ENCODE measurements around the gene NTHL1. TPM values are rescaled to one million over a fixed set of nuclear protein-coding genes. Genes with fewer than 3 reads are reported as not detected.

NTHL1 gene
- total RNA-seq, 2 experiments from 2014 or later = 22.5 to 24.5 TPM

DNA sequence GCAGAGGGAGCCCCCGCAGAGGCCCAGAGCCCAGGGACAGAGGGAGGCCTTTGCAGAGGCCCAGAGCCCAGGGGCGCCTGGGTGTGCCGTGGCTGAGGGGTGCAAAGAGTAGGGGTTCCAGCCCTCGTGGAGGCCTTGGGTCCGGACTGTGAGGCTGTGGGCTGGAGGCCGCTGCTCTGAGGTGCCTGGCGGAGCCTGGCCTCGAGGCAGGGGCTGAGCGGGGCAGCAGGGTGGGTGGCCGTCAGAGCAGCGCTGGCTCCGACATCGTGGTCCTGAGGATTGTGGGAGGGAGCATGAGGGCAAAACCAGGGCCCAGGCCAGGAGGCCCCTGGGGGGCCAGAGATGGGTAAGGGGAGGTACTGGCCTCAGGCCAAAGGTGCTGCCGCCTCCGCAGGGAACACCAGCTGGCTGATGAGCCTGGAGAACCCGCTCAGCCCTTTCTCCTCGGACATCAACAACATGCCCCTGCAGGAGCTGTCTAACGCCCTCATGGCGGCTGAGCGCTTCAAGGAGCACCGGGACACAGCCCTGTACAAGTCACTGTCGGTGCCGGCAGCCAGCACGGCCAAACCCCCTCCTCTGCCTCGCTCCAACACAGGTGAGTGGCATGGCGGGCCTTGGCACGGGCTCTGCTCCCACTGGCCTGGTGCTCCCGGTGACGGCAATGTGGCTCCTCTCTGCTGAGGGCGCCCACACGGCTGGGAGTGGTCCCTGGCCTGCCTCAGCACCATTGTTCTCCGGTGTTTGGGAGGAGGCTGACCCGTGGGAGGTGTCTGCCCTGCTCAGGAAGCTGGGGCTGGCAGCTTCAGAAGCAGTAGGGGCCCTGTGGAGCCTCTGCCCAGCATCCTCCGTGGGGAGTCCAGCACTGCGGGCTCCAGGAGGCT, 33.8 kb upstream of the NTHL1 start:
- Mint-ChIP-seq H3K27me3 (no peaks in the 10 kb centered on the region), H3K4me3 (no peak overlapping the region)

DNA sequence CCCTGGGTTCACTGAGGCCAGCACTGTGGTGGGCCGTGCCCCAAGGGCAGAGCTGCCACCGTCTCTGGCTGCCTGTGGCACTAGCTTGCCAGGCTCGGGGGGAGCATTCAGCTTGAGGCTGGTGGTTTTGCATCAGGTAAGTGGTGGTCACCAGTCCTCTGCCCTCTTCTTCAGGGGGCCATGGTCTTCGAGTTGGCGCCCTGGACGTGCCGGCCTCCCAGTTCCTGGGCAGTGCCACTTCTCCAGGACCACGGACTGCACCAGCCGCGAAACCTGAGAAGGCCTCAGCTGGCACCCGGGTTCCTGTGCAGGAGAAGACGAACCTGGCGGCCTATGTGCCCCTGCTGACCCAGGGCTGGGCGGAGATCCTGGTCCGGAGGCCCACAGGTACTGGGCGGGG, 32.4 kb upstream of the NTHL1 start:
- Mint-ChIP-seq H3K4me1 (no peaks in the 10 kb centered on the region), H3K27ac (no peak overlapping the region), H3K27me3 (no peaks in the 10 kb centered on the region), H3K9me3 (no peaks in the 10 kb centered on the region), H3K4me3 (no peak overlapping the region), H3K36me3 (ENCODE audit: low read depth) (peaks cover 6% of the 10 kb centered on the region)
- POLR2A ChIA-PET = no interaction called here
- no peak for DNase-seq
- CTCF ChIA-PET = interaction anchor here (0.9 kb wide), 1 partner anchor 13 kb away, joined by 3 read pairs; no protein-coding TSS in a partner anchor

More for the DNA sequence above, 33.8 kb upstream of the NTHL1 start:
- no peak for DNase-seq
- no peaks in the 10 kb centered on the region for H3K9me3 Mint-ChIP-seq
- ChIA-PET POLR2A (no interaction called here), CTCF (no interaction called here)
- H3K4me1 Mint-ChIP-seq = no peaks in the 10 kb centered on the region
- H3K36me3 Mint-ChIP-seq (ENCODE audit: low read depth) = peaks cover 2% of the 10 kb centered on the region
- no peak overlapping the region for H3K27ac Mint-ChIP-seq

DNA sequence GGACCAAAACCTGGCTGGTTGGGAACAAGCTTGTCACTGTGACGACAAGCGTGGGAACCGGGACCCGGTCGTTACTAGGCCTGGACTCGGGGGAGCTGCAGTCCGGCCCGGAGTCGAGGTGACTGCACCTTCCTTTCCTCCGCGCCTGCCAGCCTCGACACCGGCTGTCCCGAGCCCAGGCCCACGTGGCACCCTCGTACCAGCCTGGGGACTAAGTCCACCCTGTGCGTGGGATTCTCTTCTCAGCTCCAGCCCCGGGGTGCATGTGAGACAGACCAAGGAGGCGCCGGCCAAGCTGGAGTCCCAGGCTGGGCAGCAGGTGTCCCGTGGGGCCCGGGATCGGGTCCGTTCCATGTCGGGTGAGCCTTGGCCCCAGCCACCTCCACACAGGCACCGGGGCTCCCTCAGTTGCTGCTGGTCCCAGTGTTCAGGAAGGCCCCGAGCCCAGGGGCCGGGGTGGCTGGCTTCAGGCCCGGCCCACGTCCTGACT, 31.7 kb upstream of the NTHL1 start:
- Mint-ChIP-seq H3K27me3 (no peaks in the 10 kb centered on the region), H3K9me3 (no peaks in the 10 kb centered on the region), H3K4me3 (no peak overlapping the region)

DNA sequence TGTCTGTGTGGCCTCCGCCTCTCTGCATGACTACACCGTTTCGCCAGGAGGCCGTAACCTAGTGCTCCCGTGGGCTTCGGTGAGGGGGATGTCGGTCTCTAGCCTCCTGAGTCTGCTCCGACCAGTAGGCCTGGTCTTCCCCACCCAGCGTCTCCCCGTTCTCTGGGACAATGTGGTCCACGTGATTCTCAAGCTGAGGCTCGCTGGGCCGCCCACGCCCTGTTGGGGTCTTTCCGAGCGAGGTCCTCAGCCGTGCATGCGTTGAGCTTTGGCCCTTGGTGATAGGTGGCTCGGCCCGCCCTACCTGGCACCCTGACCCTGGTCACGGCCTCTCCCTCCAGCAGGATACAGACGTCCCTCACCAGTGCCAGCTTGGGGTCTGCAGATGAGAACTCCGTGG, 31.1 kb upstream of the NTHL1 start:
- Mint-ChIP-seq H3K36me3 (ENCODE audit: low read depth) (peaks cover 11% of the 10 kb centered on the region), H3K27me3 (no peaks in the 10 kb centered on the region), H3K4me3 (no peak overlapping the region), H3K9me3 (no peaks in the 10 kb centered on the region), H3K27ac (no peak overlapping the region), H3K4me1 (no peaks in the 10 kb centered on the region)
- ChIA-PET CTCF (no interaction called here), POLR2A (no interaction called here)
- no peak for DNase-seq

More for the DNA sequence above, 31.7 kb upstream of the NTHL1 start:
- H3K27ac Mint-ChIP-seq = no peak overlapping the region
- peaks cover 11% of the 10 kb centered on the region for H3K36me3 Mint-ChIP-seq (ENCODE audit: low read depth)
- H3K4me1 Mint-ChIP-seq = no peaks in the 10 kb centered on the region
- CTCF ChIA-PET = interaction anchor here (0.9 kb wide), 1 partner anchor 14 kb away, joined by 3 read pairs; no protein-coding TSS in a partner anchor
- DNase-seq = no peak
- POLR2A ChIA-PET = no interaction called here

DNA sequence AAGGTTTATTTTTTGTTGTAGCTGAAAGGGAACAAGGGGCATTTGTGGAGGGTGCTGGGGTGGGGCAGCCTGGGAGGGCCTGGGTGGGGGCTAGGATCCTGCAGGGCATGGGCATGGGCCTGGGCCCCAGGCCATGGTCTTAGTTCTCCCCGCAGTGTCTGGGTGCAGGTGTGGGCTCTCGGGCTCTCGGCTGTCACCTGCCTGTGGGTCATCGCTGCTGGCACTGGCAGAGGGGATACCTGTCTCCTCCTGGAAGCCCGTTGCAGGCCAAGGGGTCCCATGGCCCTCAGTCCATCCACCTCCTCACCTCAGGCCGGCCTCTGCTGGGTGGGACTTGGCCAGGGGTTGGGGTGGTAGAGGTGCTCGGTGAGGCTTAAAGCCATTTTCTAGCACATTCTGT, 30.5 kb upstream of the NTHL1 start:
- H3K27ac Mint-ChIP-seq = no peak overlapping the region
- H3K27me3 Mint-ChIP-seq = no peaks in the 10 kb centered on the region
- no peak overlapping the region for H3K4me3 Mint-ChIP-seq
- peaks cover 11% of the 10 kb centered on the region for H3K36me3 Mint-ChIP-seq (ENCODE audit: low read depth)
- CTCF ChIA-PET = no interaction called here
- no peak for DNase-seq
- POLR2A ChIA-PET = no interaction called here
- H3K4me1 Mint-ChIP-seq = no peaks in the 10 kb centered on the region
- H3K9me3 Mint-ChIP-seq = no peaks in the 10 kb centered on the region

DNA sequence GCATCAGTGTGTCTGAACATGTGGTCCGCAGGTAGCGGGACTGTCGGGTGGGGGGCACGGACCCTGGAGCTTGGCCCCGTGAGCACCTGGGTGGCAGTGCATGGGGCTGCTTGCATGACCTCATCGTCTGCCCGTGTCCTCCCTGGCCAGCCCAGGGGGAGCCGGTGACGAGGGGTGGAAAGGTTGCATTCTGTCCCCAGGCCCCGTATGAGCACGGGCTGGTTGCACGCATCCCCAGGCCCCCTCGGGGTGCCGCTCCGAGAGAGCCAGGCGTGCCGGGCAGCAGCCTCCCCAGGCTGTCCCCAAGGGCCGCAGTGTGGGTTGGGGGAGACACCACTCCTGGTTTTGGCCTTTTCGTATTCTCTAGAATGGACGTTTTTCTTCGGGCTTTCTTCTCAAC, 30.1 kb upstream of the NTHL1 start:
- Mint-ChIP-seq H3K9me3 (no peaks in the 10 kb centered on the region), H3K4me3 (no peak overlapping the region), H3K27ac (no peak overlapping the region), H3K27me3 (no peaks in the 10 kb centered on the region), H3K36me3 (ENCODE audit: low read depth) (peaks cover 11% of the 10 kb centered on the region), H3K4me1 (no peaks in the 10 kb centered on the region)
- CTCF ChIA-PET = no interaction called here
- DNase-seq = no peak
- POLR2A ChIA-PET = no interaction called here

DNA sequence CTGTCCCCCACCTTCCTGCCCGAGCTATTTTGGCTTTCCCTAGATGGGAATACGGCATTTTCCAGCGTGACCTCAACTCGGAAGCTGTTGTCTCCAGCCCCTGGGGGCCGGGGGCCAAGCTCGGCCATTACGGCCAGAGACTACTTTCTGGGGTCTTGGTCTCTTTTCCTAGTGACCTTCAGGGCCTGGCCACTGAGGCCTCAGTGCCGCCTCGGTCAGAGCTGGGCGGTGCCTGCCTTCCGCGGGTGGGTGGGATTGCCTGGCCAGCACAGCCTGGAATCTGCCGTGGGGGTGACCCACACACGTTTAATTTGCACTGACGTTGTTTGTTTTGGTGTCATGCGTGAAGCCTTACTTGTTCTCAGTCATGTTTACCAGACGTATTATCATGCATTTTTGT, 29.4 kb upstream of the NTHL1 start:
- Mint-ChIP-seq H3K4me3 (no peak overlapping the region), H3K27me3 (no peaks in the 10 kb centered on the region), H3K4me1 (no peaks in the 10 kb centered on the region), H3K36me3 (ENCODE audit: low read depth) (peaks cover 9% of the 10 kb centered on the region), H3K27ac (no peak overlapping the region), H3K9me3 (no peaks in the 10 kb centered on the region)
- DNase-seq = no peak
- POLR2A ChIA-PET = no interaction called here
- CTCF ChIA-PET = no interaction called here

DNA sequence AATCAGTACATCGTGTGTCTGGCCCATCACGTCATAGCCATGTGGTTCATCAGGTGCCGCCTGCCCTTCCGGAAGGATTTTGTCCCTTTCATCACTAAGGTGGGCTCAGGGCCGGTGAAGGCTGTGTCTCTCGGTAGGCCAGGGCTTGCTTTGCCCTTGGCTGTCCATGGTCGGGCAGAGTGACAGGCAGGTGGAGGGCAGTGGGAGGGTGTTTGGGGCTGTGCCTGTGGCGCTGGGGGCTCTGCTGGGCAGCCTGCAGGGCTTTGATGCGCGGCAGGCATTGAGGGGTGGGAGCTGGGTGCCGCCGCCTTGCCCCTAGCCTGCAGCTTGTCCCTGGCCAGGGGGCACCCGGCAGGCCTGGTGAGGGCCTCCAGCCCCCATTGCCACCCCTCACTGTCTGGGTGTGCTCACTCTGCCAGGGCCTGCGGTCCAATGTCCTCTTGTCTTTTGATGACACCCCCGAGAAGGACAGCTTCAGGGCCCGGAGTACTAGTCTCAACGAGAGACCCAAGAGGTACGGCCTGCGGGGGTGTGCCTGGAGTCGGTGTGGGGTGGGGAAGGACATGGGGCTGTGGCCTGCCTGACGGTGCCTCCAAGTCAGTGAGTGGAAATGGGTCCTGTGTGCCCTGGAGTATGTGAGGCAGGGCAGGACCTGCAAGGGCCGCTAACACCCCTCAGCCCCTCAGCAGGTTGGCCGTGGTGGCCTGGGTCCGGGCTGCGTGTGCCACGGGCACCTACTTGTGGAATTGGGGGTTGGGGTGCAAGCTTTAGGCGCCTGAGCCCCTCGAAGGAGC, 28.6 kb upstream of the NTHL1 start:
- H3K27me3 Mint-ChIP-seq = no peaks in the 10 kb centered on the region
- DNase-seq = no peak
- peaks cover 9% of the 10 kb centered on the region for H3K36me3 Mint-ChIP-seq (ENCODE audit: low read depth)
- H3K9me3 Mint-ChIP-seq = no peaks in the 10 kb centered on the region
- no peak overlapping the region for H3K27ac Mint-ChIP-seq
- POLR2A ChIA-PET = no interaction called here
- no peak overlapping the region for H3K4me3 Mint-ChIP-seq
- H3K4me1 Mint-ChIP-seq = no peaks in the 10 kb centered on the region
- CTCF ChIA-PET = no interaction called here

DNA sequence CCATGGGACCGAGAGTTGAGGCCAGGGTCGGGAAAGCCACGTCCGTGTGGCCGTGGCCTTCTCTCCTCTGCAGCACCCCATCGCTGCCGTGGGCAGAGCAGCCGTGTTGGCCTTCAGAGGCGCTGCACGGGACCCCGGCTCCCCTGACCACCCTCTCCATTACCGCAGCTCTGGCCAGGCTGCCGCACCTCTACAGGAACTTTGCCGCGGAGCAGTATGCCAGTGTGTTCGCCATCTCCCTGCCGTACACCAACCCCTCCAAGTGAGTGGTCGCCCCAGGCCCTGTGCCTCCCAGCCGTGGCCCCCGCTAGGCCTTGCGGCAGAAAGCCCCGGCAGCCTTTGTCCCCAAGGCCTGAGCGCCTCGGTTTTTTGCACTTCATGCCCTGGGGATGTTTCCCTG, 28.0 kb upstream of the NTHL1 start:
- CTCF ChIA-PET = no interaction called here
- Mint-ChIP-seq H3K27me3 (no peaks in the 10 kb centered on the region), H3K27ac (no peak overlapping the region), H3K4me1 (no peaks in the 10 kb centered on the region), H3K36me3 (ENCODE audit: low read depth) (peaks cover 9% of the 10 kb centered on the region), H3K4me3 (no peak overlapping the region), H3K9me3 (no peaks in the 10 kb centered on the region)
- POLR2A ChIA-PET = no interaction called here
- no peak for DNase-seq

DNA sequence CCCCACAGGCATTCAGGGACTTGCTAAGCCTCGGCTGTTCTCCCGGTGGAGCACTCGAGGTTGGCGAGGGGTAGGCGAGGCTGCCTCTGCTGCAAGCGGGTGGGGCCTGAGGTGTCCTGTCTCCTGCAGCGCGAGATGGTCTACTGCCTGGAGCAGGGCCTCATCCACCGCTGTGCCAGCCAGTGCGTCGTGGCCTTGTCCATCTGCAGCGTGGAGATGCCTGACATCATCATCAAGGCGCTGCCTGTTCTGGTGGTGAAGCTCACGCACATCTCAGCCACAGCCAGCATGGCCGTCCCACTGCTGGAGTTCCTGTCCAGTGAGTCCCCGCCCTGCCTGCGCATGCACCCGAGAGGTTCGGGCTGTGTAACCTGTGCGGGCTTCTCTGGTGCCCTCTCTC, 26.4 kb upstream of the NTHL1 start:
- Mint-ChIP-seq H3K4me3 (no peak overlapping the region), H3K36me3 (ENCODE audit: low read depth) (peaks cover 12% of the 10 kb centered on the region), H3K27ac (no peak overlapping the region), H3K4me1 (no peaks in the 10 kb centered on the region), H3K9me3 (no peaks in the 10 kb centered on the region), H3K27me3 (no peaks in the 10 kb centered on the region)
- no peak for DNase-seq
- ChIA-PET POLR2A (no interaction called here), CTCF (no interaction called here)

DNA sequence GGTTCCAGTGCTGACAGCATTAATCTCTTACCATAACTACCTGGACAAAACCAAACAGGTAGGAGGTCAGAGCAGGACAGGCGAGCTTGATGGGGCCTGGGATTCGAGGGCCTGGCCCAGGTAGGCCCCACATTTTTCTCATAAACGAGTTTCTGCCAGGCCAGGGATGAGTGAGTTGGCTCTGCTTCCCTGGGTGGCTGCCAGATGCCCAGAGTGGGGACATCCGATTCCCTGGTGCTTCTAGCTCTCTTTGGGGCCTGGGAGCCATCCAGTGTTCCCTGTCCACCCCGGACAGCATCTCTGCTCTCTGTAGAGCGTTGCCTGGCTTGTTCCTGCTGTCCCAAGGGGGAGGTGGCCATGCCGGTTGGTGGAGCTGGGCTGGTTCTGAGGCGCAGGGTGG, 25.3 kb upstream of the NTHL1 start:
- no peak overlapping the region for H3K27ac Mint-ChIP-seq
- CTCF ChIA-PET = no interaction called here
- POLR2A ChIA-PET = no interaction called here
- no peaks in the 10 kb centered on the region for H3K9me3 Mint-ChIP-seq
- peaks cover 15% of the 10 kb centered on the region for H3K36me3 Mint-ChIP-seq (ENCODE audit: low read depth)
- no peaks in the 10 kb centered on the region for H3K27me3 Mint-ChIP-seq
- no peaks in the 10 kb centered on the region for H3K4me1 Mint-ChIP-seq
- DNase-seq = no peak
- no peak overlapping the region for H3K4me3 Mint-ChIP-seq

DNA sequence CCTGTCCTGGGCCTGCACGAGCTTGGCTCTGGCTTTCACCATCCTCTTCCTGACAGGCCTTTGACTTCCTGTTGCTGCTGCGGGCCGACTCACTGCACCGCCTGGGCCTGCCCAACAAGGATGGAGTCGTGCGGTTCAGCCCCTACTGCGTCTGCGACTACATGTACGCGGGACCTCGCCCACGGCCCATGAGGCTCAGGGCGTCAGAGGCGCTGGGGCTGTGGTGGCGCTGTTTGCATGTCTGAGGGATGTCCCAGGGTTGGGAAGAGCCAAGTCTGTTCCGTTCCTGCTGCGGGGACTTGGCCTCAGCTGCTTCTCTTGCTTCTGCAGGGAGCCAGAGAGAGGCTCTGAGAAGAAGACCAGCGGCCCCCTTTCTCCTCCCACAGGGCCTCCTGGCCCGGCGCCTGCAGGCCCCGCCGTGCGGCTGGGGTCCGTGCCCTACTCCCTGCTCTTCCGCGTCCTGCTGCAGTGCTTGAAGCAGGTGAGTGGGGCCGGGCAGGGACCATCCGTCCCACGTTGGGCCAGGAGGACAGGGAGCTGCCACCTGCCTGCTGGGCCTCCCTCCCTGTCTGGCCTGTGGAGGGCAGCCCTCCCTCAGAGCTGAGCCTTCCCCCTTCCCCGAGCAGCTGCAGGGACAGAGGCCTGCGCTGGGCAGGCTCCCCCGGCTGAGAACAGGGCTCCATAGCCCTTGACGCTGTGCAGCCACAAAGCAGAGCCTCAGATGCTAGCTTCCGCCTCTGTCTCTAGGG, 24.0 kb upstream of the NTHL1 start:
- Mint-ChIP-seq H3K36me3 (ENCODE audit: low read depth) (peaks cover 20% of the 10 kb centered on the region), H3K9me3 (no peaks in the 10 kb centered on the region), H3K27ac (no peak overlapping the region), H3K4me1 (no peaks in the 10 kb centered on the region), H3K4me3 (no peak overlapping the region), H3K27me3 (no peaks in the 10 kb centered on the region)
- ChIA-PET POLR2A (interaction anchor here (0.6 to 1.3 kb wide), 4 partner anchors 9 to 84 kb away, joined by 3 to 4 read pairs (median 4); partner anchors contain the start of genes NTHL1, TRAF7 and TSC2), CTCF (interaction anchor here (0.6 kb wide), 1 partner anchor 49 kb away, joined by 4 read pairs; no protein-coding TSS in a partner anchor)
- no peak for DNase-seq
